GM19351 (cell line): ENCODE data around the gene NAT10.
A peak's percentile ranks its signal among the peaks of the same experiment; 100 is the strongest.
"Not testable (repeated sequence)": the region's sequence is repeated elsewhere in the genome, so short reads cannot be mapped to it uniquely, and the experiment has no call there.

Experiments
- ATAC-seq: cut with Tn5 transposase; IDR thresholded peaks from one replicate; pipeline ENCODE4 v1.9.1; 2021; ENCODE audit warnings: mild to moderate bottlenecking, moderate library complexity; ENCODE audit not compliant: unreplicated experiment

NAT10 gene

DNA sequence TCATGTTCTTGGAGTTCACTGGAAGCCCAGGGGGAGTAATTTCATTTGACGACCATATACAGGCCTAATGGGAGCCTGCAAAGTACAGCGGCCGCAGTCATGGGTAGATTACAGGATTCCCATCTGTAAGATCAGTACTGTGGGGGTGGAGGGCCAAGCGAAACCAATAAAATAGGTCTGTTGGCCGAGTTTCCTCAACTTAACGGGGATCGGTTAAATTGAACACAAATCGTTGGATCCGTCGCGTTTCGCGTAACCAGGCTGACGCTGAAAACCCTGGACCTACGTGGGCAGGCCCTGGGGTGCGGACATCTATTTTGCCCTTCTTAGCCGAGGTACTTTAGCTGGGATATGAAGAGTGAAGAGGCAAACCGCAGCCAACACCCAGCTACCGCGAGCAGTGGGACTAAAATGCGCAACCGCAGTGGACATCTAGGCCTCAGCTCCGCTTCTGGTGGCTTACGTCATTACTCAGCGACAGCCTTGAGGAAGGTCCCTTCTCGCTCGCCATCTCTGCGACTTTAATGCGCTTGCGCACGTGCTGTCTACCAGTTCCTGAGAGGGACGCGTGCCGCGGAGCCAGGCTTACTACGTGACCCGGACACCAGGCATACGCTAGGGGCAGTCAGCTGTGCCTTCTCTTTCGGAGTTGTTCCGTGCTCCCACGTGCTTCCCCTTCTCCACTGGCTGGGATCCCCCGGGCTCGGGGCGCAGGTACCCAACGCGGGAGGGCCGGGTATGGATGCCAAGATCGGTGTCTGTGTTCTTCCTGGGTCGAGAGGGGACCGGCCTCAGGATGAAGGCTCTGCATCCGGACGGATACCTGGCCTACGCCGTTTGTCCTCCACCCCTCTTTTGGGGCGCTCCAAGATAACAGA is at the start of gene NAT10:
NAT10 (plus strand) TSS at position 551 of the 878 bp plus-strand sequence. CDS start 2,597 bp downstream, outside the sequence.
- ATAC-seq, result peak; percentile 85

DNA sequence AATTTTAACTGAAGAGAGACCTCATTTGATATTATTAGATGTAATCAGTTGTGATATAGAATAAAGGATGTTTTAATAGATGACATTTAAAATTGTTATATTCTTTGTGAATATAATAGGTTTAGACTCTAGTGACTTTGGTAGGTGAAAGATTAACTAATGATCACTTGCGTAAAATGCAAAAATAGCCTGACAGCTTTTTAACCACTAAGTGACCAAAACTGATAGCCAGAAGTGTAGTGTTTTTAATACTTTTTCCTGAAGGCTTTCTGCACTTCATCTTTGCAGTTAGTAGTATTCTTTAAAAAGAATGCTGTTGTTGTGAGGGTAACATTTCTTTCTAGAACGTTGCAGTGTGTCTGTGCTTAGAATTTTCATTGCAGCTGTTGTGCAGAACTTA is 48.8 kb upstream of the NAT10 start:
- ATAC-seq, result no peak

DNA sequence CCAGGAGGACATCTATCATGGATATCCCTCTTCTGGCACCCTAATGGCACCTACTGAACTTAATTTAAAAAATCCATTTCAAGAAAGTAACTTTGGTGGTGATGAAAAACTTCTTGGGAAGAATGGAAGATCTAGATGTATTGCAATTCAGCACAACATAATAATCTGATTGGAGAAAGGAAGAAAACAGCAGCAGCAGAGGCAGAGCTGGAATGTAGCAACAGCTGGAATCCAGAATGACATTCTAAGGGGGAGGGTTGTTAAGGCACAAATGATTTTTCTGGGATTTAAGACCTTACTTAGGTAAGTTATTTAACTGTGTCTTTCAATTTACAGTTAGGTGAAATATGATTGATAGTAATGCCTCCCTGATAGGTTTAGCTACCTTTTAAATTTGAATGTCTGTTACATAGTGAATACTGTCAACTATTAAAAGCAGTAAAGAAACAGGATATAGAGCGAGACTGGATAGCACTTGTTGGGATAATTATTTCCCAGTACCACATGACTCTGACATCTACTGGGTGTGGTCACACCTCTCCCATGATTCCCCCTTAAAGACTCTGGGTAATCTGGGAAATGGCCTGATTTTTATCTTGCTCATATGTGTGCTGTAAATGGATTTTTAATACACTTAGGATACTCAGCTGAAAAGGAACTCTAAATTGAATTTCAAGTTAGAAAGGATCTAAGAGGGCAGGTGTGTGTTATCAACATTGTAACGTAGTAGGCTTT is 42.2 kb upstream of the NAT10 start:
- ATAC-seq, result no peak

DNA sequence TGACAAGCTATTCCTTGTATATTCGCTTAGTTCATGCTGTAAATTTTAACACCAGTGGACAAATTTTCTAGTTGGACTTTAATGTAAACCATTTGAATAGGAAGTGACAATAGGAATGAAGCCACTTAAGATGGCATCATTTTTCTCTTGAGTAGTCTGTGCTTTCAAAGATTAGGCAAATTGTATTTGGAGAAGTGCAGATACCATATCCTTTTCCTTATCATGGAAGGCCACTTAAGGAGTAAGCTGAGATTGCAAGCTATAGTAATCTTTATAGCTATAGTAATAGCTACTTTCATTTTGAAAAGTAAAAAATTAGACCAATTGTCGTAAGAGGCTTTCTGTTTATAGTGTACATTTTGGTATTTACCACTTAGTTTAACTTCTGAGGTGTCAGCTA is 41.1 kb upstream of the NAT10 start:
- ATAC-seq, result no peak

DNA sequence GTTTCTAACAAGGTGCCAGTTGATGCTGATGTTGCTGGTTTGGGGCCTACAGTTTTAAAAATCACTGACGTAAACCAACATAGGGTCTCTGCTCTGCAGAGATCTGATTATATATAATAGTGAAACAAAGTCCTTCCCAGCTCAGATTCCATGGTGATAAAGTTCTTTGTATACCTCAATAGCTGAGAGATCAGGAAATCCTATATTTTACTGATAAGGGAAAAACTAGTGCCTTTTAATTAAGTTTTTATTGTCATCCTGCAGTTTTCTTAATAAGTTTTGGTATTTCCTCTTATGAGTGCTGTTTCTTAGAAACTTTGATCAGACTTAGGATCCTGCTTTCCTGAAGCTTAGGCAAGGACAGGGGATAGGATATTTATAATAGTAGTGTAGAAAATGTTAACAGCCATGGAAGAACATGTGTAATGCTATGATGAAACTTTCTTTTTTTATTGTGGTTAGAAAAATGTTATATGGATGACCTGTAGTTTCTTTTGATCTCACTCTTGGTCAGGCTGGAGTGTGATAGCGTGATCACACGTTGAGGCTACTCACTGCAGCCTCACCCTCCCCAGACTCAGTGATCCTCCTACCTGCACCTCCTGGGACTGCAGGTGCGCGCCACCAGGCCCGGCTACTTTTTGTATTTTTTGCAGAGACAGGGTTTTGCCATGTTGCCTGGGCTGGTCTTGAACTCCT is 39.8 kb upstream of the NAT10 start:
- no peak for ATAC-seq

DNA sequence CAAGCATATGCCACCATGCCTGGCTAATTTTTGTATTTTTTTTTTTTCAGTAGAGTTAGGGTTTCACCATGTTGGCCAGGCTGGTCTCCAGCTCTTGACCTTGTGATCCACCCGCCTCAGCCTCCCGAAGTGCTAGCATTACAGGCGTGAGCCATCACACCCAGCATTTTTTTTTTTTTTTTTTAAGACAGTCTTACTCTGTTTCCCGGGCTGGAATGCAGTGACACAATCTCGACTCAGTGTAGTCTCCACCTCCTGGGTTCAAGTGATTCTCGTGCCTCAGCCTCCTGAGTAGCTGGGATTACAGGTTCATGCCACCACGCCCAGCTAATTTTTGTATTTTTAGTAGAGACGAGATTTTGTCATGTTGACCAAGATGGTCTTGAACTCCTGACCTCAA is 38.7 kb upstream of the NAT10 start:
- not testable (repeated sequence) for ATAC-seq

DNA sequence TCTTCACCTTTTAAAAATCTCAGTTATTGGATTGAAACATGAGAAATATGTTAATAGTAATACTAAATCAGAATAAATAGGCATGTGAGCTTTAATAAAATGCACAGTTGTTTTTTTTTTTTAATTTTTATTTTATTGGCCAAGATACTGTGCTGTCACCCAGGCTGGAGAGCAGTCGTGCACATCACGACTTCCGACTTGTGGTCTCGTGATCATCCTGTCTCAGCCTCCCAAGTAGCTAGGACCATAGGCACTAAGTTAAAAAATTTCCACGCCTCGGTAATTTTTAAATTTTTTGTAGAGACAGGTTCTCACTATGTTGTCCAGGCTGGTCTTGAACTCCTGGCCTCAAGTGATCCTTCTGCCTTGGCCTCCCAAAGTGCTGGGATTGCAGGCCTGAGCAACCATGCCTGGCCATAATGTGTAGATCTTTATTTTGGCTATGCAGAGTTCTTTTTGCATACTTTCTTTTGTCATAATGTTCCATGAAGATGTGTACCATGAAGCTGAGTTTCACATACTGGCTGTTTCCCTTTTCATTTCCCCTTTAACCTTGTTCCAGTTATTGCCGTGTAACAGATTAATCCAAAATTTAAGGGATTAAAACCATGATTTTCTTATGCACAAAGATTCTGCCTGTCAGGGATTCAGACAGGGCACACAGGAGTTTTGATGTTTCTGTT is 37.9 kb upstream of the NAT10 start:
- peak; percentile 75 for ATAC-seq

DNA sequence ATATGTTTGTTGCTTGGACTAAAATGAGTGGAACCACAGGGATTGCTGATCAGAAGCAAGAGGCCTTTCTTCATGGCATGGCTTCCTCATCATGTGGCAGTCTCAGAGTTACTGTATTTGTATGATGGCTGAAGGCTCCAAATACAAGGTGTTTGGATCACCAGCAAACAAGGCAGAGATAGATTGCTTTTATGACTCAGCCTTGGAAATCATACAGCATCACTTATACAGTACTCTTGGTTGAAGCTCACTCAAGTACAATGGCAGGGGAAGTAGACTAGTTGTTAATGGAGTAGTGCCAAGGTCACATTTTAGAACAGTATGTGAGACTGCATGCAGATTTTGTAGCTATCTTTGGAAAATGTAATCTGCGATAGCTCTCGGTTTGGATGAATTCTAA is 37.3 kb upstream of the NAT10 start:
- ATAC-seq, result no peak

DNA sequence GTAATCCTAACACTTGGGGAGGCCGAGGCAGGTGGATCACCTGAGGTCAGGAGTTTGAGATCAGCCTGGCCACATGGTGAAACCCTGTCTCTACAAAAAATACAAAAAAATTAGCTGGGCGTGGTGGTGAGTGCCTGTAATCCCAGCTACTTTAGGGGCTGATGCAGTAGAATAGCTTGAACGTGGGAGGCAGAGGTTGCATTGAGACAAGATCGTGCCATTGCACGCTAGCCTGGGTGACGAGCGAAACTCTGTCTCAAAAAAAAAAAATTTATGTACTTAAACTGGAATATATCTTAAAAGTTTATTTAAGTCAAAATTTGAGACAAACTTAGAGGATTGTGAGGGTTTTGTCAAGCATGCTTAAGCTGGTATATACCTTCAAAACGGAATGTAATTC is 34.1 kb upstream of the NAT10 start:
- not testable (repeated sequence) for ATAC-seq

DNA sequence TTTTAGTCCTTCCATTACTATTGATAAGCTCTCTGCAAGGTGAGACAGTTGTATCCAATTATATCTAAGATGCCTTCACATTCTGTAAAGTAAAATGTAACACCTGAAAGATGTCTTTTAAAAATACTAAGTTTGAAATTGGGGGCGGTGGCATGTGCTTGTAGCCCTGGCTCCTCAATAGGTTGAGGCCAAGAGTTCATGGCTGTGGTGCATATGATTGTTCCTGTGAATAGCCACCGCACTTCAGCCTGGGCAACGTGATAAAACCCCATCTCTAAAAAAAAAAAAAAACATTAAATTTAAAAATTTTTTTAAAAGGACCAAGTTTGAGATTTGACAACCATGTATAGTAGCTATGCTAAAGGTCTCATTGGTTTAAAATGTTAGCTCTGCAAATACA is 33.4 kb upstream of the NAT10 start:
- no peak for ATAC-seq

DNA sequence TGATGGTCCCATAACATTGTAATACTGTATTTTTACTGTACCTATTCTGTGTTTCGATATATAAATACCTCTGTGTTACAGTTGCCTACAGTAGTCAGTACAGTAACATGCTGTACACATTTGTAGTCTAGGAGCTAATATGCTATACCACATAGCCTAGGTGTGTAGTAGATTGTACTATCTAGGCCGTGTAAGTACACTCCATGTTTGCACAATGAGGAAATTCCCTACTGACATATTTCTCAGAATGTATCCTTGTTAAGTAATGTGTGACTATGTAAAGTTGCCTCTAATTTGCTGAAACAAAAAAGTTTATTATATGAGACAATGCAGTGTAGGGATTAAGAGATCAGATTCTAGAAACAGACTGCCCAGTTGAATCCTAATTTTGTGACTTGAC is 32.6 kb upstream of the NAT10 start:
- no peak for ATAC-seq

DNA sequence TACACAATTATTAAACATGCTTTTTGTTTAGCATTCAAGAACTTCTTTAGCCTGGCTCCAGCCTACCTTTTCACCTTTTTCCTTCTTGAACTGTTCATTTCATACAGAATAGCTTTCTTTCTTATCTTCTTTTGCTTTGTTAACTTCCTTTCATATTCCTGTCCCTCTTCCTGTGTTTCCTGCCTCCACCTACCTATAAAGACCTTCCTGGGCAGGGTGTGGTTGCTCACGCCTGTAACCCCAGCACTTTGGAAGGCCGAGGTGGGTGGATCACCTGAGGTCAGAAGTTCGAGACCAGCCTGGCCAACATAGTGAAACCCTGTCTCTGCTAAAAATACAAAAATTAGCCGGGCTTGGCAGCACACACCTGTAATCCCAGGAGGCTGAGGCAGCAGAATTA is 31.0 kb upstream of the NAT10 start:
- no peak for ATAC-seq

DNA sequence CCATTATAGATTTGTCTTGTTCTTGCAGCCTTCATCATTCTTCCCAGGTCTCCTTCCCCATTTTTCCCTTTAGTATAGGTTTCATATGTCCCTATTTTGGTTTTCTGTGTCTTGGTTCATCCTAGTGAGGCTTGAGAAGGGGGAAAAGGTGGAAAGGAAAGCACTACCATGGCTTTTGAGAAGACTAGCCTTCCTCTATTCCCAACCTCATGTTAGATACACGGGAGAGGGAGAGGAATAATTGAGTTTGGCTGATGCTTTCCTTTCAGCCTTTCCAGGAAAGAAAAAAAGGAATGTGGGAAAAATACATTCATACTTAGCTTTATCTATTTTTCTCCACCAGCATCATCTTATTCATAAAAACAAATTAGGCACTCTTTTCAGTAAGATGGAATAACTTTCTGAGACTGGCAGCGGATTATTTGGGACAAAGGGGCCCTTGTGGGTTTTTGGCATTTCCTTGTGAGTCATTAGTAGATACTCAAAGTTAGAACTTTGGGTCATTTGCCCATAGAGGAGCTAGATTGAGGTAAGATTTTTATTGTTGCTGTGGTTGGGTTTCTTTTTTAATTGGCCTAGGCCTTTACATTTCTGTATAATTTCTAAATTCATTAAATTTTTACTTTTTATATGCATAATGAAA is 30.1 kb upstream of the NAT10 start:
- no peak for ATAC-seq

DNA sequence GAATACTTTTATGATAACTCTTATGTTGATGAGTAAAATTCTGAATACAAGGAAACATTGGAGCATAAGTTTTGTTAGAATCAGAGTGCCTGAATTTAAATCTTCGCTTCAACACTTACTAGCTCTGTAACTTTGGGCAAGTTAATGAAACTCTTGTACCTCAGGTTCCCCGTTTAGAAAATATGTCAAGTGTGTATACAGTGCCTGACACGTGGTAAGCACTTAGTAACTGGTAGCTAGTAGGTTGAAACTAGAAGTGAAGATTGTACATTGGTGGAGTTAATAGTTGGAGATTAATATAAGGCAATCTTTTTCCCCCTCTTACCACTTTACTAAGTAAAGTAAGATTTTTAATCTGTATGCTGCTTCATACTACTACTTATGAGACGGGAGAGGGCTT is 24.8 kb upstream of the NAT10 start:
- no peak for ATAC-seq

DNA sequence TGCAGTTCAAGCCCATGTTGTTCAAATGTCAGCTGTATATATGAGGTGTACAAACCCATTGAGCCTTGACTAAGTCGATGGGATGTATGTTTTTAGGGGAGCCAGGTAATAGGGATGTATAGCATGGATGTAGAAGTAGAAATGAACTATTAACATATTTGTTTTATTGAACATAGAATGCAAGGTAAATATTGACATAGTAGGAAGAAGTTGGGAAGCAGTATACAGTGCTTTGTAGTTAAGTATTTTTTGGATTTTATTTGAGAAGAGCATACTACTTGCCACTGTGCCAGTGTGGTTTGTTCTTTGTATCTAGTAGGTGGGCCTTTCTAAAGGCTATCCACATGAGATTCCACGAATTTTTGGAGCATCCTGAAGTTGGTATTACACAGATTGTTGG is 20.8 kb upstream of the NAT10 start:
- no peak for ATAC-seq

DNA sequence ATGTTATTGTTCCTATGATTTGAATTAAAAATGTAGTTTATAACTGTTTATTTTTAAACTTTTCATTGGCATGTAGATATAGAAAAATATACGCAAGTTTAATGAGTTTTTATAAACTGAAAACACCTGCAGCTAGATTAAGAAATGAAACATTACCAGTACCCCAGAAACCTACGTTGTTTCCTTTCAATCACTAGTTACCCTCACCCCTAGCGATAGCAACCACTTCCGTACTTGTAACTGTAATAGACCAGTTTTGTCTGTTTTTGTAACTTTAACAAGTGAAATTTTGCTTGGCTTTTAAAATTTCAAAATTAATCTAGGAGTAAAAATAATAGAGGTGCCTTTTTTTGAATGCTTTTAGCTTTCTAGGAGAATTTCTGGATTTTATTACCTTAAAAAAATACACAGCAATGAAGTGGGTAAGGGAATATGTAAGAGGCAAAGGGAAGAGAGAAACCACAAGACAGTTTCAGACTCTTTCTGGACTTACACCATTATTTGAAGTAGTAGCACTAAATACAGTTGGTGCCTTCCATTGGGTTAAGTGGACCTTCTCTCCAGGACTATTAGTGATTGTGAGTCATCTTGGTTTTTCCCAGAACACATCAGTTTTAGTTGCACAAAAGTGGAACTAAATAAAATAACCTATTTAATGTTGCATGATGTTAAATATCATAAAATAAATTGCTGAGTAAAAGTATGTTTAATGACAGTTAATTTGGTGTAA is 18.7 kb upstream of the NAT10 start:
- ATAC-seq, result peak; percentile 87

DNA sequence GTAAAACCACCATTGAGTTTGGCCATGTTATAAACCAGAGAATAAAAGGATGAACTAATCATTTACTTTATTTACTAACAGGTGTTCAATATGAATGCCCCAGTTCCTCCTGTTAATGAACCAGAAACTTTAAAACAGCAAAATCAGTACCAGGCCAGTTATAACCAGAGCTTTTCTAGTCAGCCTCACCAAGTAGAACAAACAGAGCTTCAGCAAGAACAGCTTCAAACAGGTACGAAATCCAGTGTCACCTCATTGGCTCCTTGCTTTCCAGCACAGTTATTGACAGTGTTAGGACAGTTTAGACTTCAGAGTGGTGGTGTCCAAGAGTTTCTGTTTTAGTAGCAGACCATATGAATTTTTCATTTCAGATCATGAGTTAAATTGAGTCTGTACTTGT is 13.6 kb upstream of the NAT10 start:
- no peak for ATAC-seq

DNA sequence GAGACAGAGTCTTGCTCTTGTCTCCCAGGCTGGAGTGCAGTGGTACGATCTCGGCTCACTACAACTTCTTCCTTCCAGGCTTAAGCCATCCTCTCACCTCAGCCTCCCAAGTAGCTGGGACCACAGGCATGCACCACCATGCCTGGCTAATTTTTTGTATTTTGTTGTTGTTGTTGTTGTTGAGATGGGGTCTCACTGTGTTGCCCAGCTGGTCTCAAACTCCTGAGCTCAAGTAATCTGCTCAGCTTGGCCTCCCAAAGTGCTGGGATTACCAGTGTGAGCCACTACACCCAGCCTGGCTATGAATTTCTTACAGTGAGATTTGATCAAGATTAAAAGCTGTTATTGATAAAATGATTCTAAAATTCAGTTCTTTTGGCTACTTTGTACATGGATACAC is 10.5 kb upstream of the NAT10 start:
- not testable (repeated sequence) for ATAC-seq

DNA sequence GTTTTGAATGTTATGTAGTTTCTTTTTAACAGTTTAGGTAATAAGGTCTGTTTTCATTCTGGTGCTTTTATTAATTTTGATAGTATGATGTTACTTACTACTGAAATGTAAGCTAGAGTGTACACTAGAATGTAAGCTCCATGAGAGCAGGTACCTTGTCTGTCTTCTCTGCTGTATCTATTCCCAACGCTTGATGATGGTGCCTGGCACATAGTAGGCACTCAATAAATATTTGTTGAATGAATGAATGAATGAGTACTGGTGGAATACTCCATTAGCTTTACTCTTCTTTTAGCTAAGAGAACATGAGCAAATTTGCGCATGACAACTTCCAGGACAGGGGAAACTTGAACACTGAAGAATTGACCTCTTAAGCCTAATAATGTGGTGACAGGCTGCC is 6.6 kb upstream of the NAT10 start:
- no peak for ATAC-seq

DNA sequence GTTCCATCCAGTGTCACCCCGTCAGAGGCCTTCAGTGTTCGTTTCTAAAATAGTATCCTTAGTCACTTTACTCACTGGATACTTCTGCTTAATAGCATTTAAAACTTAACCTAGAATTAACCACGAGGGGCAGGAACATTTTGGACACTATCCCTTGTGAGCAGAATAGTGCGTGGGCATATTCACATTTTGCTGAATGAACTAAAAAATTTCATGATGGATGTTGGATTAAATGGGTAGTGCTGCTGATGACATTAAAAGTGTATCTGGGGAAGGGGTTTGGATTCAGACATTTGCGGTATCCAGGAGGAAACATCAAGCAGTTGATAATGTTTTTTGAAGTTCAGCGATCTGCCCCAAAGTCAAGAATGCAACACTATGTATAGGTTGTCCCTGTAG is 750 bp upstream of the NAT10 start:
- no peak for ATAC-seq
